ENCODE measurements around the gene DMKN. TPM values are rescaled to one million over a fixed set of nuclear protein-coding genes. Genes with fewer than 3 reads are reported as not detected.

The DMKN gene
- polyA plus RNA-seq, 1 donor, result 36.0 TPM

DNA sequence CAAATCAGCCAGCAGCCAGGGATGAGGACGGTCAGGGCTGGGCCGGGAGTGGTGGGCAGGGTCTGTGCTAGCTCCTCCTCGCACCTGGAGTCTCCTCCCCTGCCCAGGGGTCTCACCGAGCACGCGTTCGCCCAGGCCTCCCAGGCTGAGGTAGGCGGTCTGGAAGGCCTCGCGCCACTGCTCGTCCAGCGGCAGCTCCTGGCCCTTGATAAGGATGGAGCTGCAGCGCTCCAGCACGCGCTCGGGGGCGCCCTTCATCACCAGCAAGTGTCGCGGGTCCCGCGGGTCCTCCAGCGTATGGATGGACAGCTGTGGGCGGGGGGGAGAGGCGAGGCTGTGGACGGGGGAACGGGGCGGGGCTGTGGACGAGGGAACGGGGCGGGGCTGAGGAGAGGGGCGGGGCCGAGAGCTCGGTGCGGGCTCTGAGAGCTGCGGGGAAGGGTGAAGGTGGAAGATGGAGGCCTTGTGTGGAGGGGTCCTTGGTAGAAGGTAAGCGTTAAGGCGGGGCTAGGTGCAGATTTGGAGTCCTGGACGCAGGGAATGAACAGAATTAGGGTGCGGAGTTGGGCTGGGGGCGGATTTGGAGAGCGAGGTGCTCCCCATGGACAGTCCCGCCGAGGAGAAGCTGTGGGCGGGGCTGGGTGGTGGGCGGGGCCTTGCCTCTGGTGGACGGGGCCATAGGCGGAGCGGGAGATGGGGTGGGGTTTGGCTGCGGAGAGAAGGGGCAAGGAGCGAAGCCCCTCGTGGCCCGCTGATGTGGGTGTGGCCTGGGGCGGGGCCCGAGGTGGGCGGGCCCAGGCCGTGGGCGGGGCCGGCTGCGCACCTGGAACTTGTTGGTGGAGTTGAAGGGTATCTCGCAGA is 44.3 kb upstream of the DMKN start:
- H3K9me3 ChIP-seq (ENCODE audit: control insufficient read depth, low read depth, low read length), result peaks cover 8% of the 10 kb centered on the region
- DNase-seq, result peak; percentile 31 to 62
- peaks cover 58% of the 10 kb centered on the region for H3K27me3 ChIP-seq (ENCODE audit: control insufficient read depth, insufficient read depth, low read length)
- no peaks in the 10 kb centered on the region for H3K4me1 ChIP-seq (ENCODE audit: control insufficient read depth, insufficient read depth, low read length)
- H3K27ac ChIP-seq (ENCODE audit: low read length), result no peak overlapping the region
- WGBS (ENCODE audit: insufficient coverage, low lambda C conversion rate), result no CpG with 5 or more reads among the region's 60 CpGs
- peak overlapping the region; percentile 35 for H3K4me3 ChIP-seq (ENCODE audit: low read length)
- H3K36me3 ChIP-seq (ENCODE audit: control insufficient read depth, insufficient read depth, low read length), result no peaks in the 10 kb centered on the region

- Histone ChIP-seq H3K4me1 (ENCODE audit: control insufficient read depth, insufficient read depth, low read length) (no peaks in the 10 kb centered on the region), H3K9me3 (ENCODE audit: control insufficient read depth, low read depth, low read length) (peaks cover 8% of the 10 kb centered on the region), H3K4me3 (ENCODE audit: low read length) (no peak overlapping the region), H3K27me3 (ENCODE audit: control insufficient read depth, insufficient read depth, low read length) (peaks cover 55% of the 10 kb centered on the region), H3K27ac (ENCODE audit: low read length) (no peak overlapping the region), H3K36me3 (ENCODE audit: control insufficient read depth, insufficient read depth, low read length) (no peaks in the 10 kb centered on the region)
- WGBS (ENCODE audit: insufficient coverage, low lambda C conversion rate), result 100% methylated on average over 3 of the region's 16 CpGs
- no peak for DNase-seq
Measured at GRCh38 chr19:35556846-35557538, 43.5 kb upstream of the DMKN start.

DNA sequence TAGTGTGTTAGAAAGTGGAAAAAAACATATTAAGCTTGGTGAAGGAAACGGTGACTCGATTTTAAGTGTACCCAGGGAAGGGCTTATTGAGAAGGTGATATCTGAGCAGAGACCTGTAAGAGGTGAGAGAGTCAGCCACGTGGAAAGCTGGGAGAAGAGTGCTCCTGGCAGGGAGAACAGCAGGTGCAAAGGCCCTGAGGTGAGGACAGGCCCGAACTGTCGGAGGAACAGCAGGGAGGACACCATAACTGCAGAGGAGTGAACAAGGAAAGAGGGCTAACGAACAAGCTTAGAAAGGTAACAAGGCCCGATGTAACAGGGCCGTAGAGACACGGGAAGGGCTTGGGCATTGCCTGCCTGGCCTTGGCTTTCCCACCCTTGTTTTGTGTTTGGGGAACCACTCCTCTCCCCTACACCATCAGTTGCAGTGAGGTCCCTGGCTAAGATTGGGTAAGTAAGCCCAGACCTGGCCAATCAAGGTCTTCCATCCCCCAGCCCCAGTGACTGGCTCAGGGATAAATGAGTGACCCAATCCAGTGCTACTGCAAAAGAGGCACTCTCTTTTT is 42.7 kb upstream of the DMKN start:
- 92% methylated on average over 2 of the region's 9 CpGs for WGBS (ENCODE audit: insufficient coverage, low lambda C conversion rate)
- no peak overlapping the region for H3K4me3 ChIP-seq (ENCODE audit: low read length)

DNA sequence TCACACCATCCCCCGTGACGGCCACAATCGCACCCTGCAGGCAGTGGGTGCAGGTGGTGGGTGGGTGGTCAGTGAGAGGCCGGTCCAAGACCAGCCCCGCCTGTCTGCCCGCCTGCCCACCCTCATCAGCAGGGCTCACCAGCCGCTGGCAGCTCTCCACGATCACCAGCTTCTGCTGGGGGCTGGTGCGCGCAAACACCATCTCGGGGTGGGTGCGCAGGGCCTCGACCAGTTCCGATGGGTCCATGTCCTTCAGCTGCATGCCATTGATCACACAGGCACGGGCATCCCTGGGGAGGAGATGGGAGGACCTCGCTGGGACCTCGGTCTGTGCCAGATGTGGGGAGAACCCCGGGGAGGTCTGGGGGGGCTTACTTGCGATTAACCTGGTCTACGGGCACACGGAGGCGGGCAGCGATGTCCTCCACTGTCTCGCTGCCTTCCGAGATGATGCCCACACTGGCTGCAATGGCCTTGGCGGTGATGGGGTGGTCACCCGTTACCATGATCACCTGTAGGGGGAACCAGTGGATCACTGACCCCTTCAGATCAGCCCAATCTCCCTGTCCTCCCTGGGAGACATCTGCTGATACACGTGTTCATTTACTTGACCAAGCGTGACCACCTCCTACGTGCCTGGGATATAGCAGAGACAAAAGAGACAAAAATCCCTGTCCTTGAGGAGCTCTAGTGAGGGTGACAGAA is 42.0 kb upstream of the DMKN start:
- no peak overlapping the region for H3K4me3 ChIP-seq (ENCODE audit: low read length)
- peaks cover 49% of the 10 kb centered on the region for H3K27me3 ChIP-seq (ENCODE audit: control insufficient read depth, insufficient read depth, low read length)
- no peak for DNase-seq
- 19% methylated on average over 3 of the region's 30 CpGs for WGBS (ENCODE audit: insufficient coverage, low lambda C conversion rate)
- no peaks in the 10 kb centered on the region for H3K36me3 ChIP-seq (ENCODE audit: control insufficient read depth, insufficient read depth, low read length)
- no peak overlapping the region for H3K27ac ChIP-seq (ENCODE audit: low read length)
- no peaks in the 10 kb centered on the region for H3K4me1 ChIP-seq (ENCODE audit: control insufficient read depth, insufficient read depth, low read length)
- peaks cover 8% of the 10 kb centered on the region for H3K9me3 ChIP-seq (ENCODE audit: control insufficient read depth, low read depth, low read length)

More for the DNA sequence above, 42.7 kb upstream of the DMKN start:
- no peaks in the 10 kb centered on the region for H3K36me3 ChIP-seq (ENCODE audit: control insufficient read depth, insufficient read depth, low read length)
- no peaks in the 10 kb centered on the region for H3K4me1 ChIP-seq (ENCODE audit: control insufficient read depth, insufficient read depth, low read length)
- no peak overlapping the region for H3K27ac ChIP-seq (ENCODE audit: low read length)
- peaks cover 8% of the 10 kb centered on the region for H3K9me3 ChIP-seq (ENCODE audit: control insufficient read depth, low read depth, low read length)
- H3K27me3 ChIP-seq (ENCODE audit: control insufficient read depth, insufficient read depth, low read length), result peaks cover 49% of the 10 kb centered on the region
- DNase-seq, result no peak

DNA sequence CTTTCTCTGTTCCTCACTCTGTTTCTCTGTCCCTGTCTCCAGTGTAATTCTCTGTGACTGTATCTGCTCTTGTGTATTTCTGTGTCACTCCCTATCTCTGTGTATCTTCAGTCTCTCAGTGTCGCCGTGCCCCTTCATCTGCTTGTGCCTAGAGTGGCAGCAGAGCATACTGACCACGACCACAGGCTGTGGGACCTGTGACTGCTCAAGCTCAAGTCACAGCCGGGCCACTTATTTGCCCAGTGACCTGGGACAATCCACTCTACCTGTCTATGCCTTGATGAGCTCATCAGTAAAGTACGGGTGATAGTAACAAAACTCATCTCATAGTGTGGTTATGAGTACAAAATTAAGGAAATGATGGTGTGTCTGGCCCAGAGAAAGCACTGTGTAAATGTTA is 40.6 kb upstream of the DMKN start:
- no CpG with 5 or more reads among the region's 5 CpGs for WGBS (ENCODE audit: insufficient coverage, low lambda C conversion rate)
- Histone ChIP-seq H3K27ac (ENCODE audit: low read length) (no peak overlapping the region), H3K9me3 (ENCODE audit: control insufficient read depth, low read depth, low read length) (peaks cover 8% of the 10 kb centered on the region)

DNA sequence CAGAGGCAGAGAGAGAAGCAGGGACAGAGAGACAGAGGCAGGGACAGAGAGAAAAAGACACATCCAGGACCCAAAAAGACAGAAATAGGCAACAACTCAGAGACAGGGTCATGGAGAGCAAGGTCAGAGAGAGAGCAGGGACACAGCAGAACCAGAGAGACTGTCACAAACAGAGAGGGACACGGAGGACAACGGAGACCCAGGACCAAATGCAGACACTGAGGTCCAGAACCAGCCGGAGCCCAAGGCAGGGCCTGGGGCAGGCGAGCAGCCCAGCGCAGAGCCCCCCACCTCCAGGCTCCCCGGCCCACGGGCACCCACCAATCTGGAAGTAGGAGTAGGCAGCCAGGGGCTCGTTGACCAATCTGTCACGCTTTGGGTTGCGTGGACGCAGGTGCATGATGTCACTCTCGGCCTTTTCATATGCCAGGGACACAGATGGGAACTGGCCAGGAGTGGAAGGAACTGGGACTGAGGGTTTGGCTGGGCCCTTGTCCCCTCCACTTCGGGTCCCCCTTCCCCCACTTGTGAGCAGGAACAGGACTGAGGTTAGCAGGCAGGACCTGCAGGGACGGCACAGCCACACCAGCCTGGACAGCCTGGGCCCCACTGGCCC is 40.0 kb upstream of the DMKN start:
- no peak overlapping the region for H3K27ac ChIP-seq (ENCODE audit: low read length)
- peaks cover 32% of the 10 kb centered on the region for H3K27me3 ChIP-seq (ENCODE audit: control insufficient read depth, insufficient read depth, low read length)
- no peaks in the 10 kb centered on the region for H3K36me3 ChIP-seq (ENCODE audit: control insufficient read depth, insufficient read depth, low read length)
- H3K4me1 ChIP-seq (ENCODE audit: control insufficient read depth, insufficient read depth, low read length), result no peaks in the 10 kb centered on the region
- no peak overlapping the region for H3K4me3 ChIP-seq (ENCODE audit: low read length)
- H3K9me3 ChIP-seq (ENCODE audit: control insufficient read depth, low read depth, low read length), result peaks cover 6% of the 10 kb centered on the region
- no CpG with 5 or more reads among the region's 14 CpGs for WGBS (ENCODE audit: insufficient coverage, low lambda C conversion rate)
- no peak for DNase-seq

More for the DNA sequence above, 40.6 kb upstream of the DMKN start:
- Histone ChIP-seq H3K36me3 (ENCODE audit: control insufficient read depth, insufficient read depth, low read length) (no peaks in the 10 kb centered on the region), H3K4me3 (ENCODE audit: low read length) (no peak overlapping the region), H3K27me3 (ENCODE audit: control insufficient read depth, insufficient read depth, low read length) (peaks cover 38% of the 10 kb centered on the region), H3K4me1 (ENCODE audit: control insufficient read depth, insufficient read depth, low read length) (no peaks in the 10 kb centered on the region)
- DNase-seq, result no peak

- H3K4me3 ChIP-seq (ENCODE audit: low read length), result no peak overlapping the region
- no peak overlapping the region for H3K27ac ChIP-seq (ENCODE audit: low read length)
- peaks cover 2% of the 10 kb centered on the region for H3K36me3 ChIP-seq (ENCODE audit: control insufficient read depth, insufficient read depth, low read length)
- no peak for DNase-seq
- WGBS (ENCODE audit: insufficient coverage, low lambda C conversion rate), result no CpG with 5 or more reads among the region's 13 CpGs
- H3K4me1 ChIP-seq (ENCODE audit: control insufficient read depth, insufficient read depth, low read length), result no peaks in the 10 kb centered on the region
- peaks cover 25% of the 10 kb centered on the region for H3K27me3 ChIP-seq (ENCODE audit: control insufficient read depth, insufficient read depth, low read length)
- no peaks in the 10 kb centered on the region for H3K9me3 ChIP-seq (ENCODE audit: control insufficient read depth, low read depth, low read length)
Measured at GRCh38 chr19:35552534-35553384, 39.3 kb upstream of the DMKN start.

DNA sequence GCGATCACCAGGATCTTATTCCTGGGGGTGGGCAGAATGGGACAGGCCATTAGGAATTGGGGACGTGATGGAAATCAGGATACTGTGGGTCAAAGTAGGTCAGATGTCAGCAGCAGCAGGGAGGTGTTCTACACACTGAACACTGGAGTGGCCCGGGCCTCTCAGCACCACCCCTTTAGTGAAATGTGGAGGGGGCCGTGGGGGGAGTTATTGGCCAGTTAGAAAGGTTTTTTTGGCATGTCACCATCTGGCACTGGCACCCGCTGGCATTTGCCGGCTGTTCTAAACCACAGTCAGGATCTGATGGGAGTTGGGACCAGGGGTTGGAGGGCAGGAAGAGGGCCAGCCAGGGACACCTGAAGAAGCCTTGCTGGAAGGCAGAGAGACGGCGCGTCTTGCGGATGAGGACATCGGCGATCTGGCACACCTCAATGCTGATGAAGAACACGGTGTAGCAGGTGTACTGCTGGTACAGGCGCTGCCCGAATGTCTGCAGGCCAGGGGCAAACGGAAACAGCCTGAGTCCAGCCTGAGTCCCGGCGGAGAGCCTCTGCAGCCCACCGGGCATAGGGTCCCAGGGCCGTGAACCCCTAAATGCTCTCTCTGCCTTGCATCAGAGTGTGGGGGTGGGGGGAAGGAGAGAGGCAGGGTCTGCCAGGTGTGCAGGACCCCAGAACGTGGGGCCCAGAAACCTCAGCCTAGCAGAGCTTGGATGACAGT is 37.8 kb upstream of the DMKN start:
- no peaks in the 10 kb centered on the region for H3K9me3 ChIP-seq (ENCODE audit: control insufficient read depth, low read depth, low read length)
- H3K27me3 ChIP-seq (ENCODE audit: control insufficient read depth, insufficient read depth, low read length), result peaks cover 10% of the 10 kb centered on the region
- no peak overlapping the region for H3K4me3 ChIP-seq (ENCODE audit: low read length)
- DNase-seq, result no peak
- no CpG with 5 or more reads among the region's 21 CpGs for WGBS (ENCODE audit: insufficient coverage, low lambda C conversion rate)
- peaks cover 4% of the 10 kb centered on the region for H3K4me1 ChIP-seq (ENCODE audit: control insufficient read depth, insufficient read depth, low read length)
- H3K36me3 ChIP-seq (ENCODE audit: control insufficient read depth, insufficient read depth, low read length), result peaks cover 10% of the 10 kb centered on the region
- no peak overlapping the region for H3K27ac ChIP-seq (ENCODE audit: low read length)

All from large intestine (tissue), 3 donors.